Measurements from ENCODE around the gene GUK1.

The GUK1 gene

DNA sequence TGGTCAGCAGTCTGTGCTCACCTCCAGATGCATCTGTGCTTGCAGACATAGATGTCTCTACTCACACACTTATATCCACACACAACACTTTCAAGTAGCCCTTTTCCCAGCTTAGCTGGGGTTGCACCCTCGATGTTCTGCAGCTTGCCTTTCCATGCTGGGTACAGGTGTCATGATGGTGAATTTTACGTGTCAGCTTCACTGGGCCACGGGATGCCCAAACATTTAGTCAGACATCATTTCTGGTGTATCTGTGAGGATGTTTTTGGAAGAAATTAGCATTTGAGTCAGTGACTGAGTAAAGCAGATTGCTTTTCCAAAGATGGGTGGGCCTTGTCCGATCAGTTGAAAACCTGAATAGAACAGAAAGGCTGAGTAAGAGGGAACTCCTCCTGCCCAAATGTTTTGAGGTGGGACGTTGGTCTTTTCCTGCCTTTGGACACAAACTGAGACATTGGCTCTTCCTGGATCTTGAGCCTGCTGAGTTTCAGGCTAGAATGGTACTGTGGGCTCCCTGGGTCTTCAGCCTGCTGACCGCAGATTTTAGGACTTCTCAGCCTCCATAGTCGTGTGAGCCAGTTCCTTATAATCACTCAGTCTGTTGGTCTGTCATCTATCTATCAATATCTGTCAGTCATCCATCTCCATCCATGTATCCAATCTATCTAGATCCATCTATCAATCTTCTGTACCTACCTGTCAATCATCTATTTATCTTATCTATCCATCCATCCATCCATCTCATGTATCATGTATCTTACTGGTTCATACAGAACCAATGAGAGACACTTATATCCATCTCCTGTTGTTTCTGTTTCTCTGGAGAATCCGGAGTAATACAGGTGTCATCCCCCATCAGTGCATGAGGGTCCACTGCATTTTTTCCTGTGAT lies 55.1 kb downstream of the GUK1 start:
- Histone ChIP-seq H2AFZ (ENCODE audit: low read length) (no peak overlapping the region), H3K27me3 (replicated peaks; ENCODE audit: insufficient read depth, low read length) (no peaks in the 10 kb centered on the region), H3K4me2 (ENCODE audit: low read depth, low read length) (no peak overlapping the region), H3K27ac (ENCODE audit: low read length) (no peak overlapping the region), H3K79me2 (ENCODE audit: low read length) (no peaks in the 10 kb centered on the region), H3K36me3 (replicated peaks; ENCODE audit: insufficient read depth, low read length) (no peaks in the 10 kb centered on the region), H3K4me3 (ENCODE audit: low read length) (no peak overlapping the region), H3F3A (ENCODE audit: insufficient read depth, low read length) (no peaks in the 10 kb centered on the region), H3K4me1 (ENCODE audit: low read length) (no peaks in the 10 kb centered on the region), H3K9ac (ENCODE audit: low read length) (no peak overlapping the region), H3K9me3 (replicated peaks; ENCODE audit: insufficient read depth, low read length) (no peaks in the 10 kb centered on the region), H4K20me1 (ENCODE audit: insufficient read depth, low read length) (no peaks in the 10 kb centered on the region), H3K9me2 (replicated peaks; ENCODE audit: insufficient read depth, low read length) (no peaks in the 10 kb centered on the region)
- no peak for DNase-seq
- TF ChIP-seq EZH2phosphoT487 (IDR thresholded peaks at IDR 0.05; ENCODE audit: low read length) (no peak), CTCF (IDR thresholded peaks at IDR 0.05; ENCODE audit: low read length) (no peak), EZH2 (optimal IDR thresholded peaks at IDR 0.05; ENCODE audit: low read depth, low read length) (no peak)

DNA sequence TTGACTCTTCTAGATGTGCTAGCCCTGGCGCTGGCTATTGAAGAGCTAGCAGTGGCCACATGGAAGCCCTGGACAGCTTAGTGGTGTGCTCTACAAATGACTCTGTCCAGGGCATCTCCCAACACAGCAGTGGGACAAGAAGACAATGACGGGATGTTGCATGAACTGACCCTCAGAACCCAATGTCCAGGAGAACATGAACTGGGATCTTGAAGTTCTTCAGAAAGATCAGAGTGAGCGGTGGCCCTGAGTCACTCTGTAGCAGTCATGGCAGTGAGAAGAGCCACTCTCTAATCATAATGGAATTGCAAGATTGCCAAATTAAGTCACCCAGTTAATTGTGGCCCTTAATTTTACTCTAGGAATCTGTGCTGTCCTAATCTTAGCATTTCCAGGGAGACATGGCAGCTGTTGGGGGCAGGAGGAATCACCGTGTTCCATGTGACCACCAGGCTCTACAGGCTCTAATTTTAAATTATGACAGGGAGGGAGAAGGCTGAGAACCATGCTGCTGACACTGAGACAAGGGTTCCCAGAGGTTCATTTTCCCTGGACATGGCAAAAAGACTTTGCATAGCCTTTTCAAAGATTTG lies 57.6 kb downstream of the GUK1 start:
- H3K4me2 ChIP-seq (ENCODE audit: low read depth, low read length): no peak overlapping the region
- H3K4me1 ChIP-seq (ENCODE audit: low read length): no peaks in the 10 kb centered on the region
- no peaks in the 10 kb centered on the region for H3F3A ChIP-seq (ENCODE audit: insufficient read depth, low read length)
- H3K36me3 ChIP-seq (replicated peaks; ENCODE audit: insufficient read depth, low read length): no peaks in the 10 kb centered on the region
- no peaks in the 10 kb centered on the region for H3K27me3 ChIP-seq (replicated peaks; ENCODE audit: insufficient read depth, low read length)
- H3K9me3 ChIP-seq (replicated peaks; ENCODE audit: insufficient read depth, low read length): no peaks in the 10 kb centered on the region
- H3K9me2 ChIP-seq (replicated peaks; ENCODE audit: insufficient read depth, low read length): no peaks in the 10 kb centered on the region
- no peaks in the 10 kb centered on the region for H3K79me2 ChIP-seq (ENCODE audit: low read length)
- no peaks in the 10 kb centered on the region for H4K20me1 ChIP-seq (ENCODE audit: insufficient read depth, low read length)
- H2AFZ ChIP-seq (ENCODE audit: low read length): no peak overlapping the region
- no peak for DNase-seq
- no peak overlapping the region for H3K9ac ChIP-seq (ENCODE audit: low read length)
- H3K27ac ChIP-seq (ENCODE audit: low read length): no peak overlapping the region
- no peak overlapping the region for H3K4me3 ChIP-seq (ENCODE audit: low read length)
- no peak for TF ChIP-seq CTCF (IDR thresholded peaks at IDR 0.05; ENCODE audit: low read length)
- no peak for TF ChIP-seq EZH2 (optimal IDR thresholded peaks at IDR 0.05; ENCODE audit: low read depth, low read length)
- TF ChIP-seq EZH2phosphoT487 (IDR thresholded peaks at IDR 0.05; ENCODE audit: low read length): no peak
